ENCODE measurements around the gene KIAA0930. TPM values are rescaled to one million over a fixed set of nuclear protein-coding genes. Genes with fewer than 3 reads are reported as not detected.

The KIAA0930 gene
- total and polyA plus RNA-seq, 2 donors (not counting 1 experiment from before 2014, with no cell fraction given) = 27.0 to 46.8 TPM

DNA sequence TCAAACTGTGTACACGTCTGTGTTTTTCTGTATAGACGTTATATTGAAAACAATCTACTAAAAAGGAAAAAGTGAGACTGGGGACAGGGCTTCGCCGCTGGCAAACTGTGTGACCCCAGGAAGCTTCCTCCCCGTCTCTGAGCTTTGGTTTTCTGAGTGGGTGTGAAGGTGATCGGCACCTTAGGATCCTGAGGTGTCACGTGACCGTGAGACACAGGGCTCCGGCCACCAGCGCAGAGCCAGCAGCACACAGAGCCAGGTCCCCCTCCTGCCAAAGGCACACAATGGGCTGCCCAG lies 32.0 kb downstream of the KIAA0930 start:
- Mint-ChIP-seq H3K27ac (no peak overlapping the region), H3K9me3 (ENCODE audit: insufficient read depth) (no peaks in the 10 kb centered on the region), H3K4me1 (peaks cover 13% of the 10 kb centered on the region), H3K4me3 (no peak overlapping the region), H3K27me3 (no peaks in the 10 kb centered on the region)
- Histone ChIP-seq H3K27ac (ENCODE audit: low read length in 2 of 2) (no peak overlapping the region), H3K79me2 (ENCODE audit: control insufficient read depth, insufficient read depth, low read length) (peaks cover 11% of the 10 kb centered on the region), H2AFZ (ENCODE audit: insufficient read depth, low read depth, low read length, poor library complexity, severe bottlenecking) (no peak overlapping the region), H3K9ac (ENCODE audit: low read length) (no peak overlapping the region), H3K9me3 (ENCODE audit: control extremely low read depth in 1 of 3, control insufficient read depth in 2 of 3, insufficient read depth in 1 of 3, low read length in 2 of 3) (peaks cover 0 to 3% (median 0%) of the 10 kb centered on the region in 3 donors), H4K20me1 (ENCODE audit: control insufficient read depth, insufficient read depth, low read length, poor library complexity, severe bottlenecking) (peaks cover 23% of the 10 kb centered on the region), H3K4me3 (ENCODE audit: control extremely low read depth in 1 of 5, extremely low read depth in 1 of 5, insufficient read depth in 1 of 5, low read depth in 2 of 5, low read length in 4 of 5) (no peak overlapping the region), H3K36me3 (replicated peaks in 1 of 2; ENCODE audit: control extremely low read depth in 1 of 2, control insufficient read depth in 1 of 2, extremely low read depth in 1 of 2, insufficient read depth in 2 of 2, low read length in 1 of 2) (peaks cover 0 to 45% of the 10 kb centered on the region in 2 experiments), H3K4me2 (replicated peaks; ENCODE audit: low read depth, low read length, poor library complexity, severe bottlenecking) (no peak overlapping the region), H3K27me3 (replicated peaks in 1 of 4; ENCODE audit: control extremely low read depth in 1 of 4, control insufficient read depth in 3 of 4, insufficient read depth in 4 of 4, low read length in 3 of 4) (no peaks in the 10 kb centered on the region), H3K4me1 (ENCODE audit: control insufficient read depth in 2 of 2, insufficient read depth in 2 of 2, low read length in 2 of 2) (peaks cover 5 to 7% of the 10 kb centered on the region in 2 donors)
- ATAC-seq (ENCODE audit: low read depth) = no peak
- CTCF ChIA-PET = interaction anchor here (1.3 kb wide), 1 partner anchor 27 kb away, joined by 3 read pairs; no protein-coding TSS in a partner anchor
- intact Hi-C loops (cut with micrococcal nuclease) = no loop called here
- 90% methylated on average over 7 of the region's 10 CpGs for WGBS (ENCODE audit: insufficient coverage)
- TF ChIP-seq, protein P1, sequence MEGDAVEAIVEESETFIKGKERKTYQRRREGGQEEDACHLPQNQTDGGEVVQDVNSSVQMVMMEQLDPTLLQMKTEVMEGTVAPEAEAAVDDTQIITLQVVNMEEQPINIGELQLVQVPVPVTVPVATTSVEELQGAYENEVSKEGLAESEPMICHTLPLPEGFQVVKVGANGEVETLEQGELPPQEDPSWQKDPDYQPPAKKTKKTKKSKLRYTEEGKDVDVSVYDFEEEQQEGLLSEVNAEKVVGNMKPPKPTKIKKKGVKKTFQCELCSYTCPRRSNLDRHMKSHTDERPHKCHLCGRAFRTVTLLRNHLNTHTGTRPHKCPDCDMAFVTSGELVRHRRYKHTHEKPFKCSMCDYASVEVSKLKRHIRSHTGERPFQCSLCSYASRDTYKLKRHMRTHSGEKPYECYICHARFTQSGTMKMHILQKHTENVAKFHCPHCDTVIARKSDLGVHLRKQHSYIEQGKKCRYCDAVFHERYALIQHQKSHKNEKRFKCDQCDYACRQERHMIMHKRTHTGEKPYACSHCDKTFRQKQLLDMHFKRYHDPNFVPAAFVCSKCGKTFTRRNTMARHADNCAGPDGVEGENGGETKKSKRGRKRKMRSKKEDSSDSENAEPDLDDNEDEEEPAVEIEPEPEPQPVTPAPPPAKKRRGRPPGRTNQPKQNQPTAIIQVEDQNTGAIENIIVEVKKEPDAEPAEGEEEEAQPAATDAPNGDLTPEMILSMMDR (IDR thresholded peaks at IDR 0.05) = no peak
- TF ChIP-seq EZH2 (IDR thresholded peaks at IDR 0.05; ENCODE audit: borderline replicate concordance, insufficient read depth, low read depth, low read length, poor library complexity, severe bottlenecking) = no peak
- POLR2A ChIA-PET = no interaction called here
- DNase-seq = no peak

DNA sequence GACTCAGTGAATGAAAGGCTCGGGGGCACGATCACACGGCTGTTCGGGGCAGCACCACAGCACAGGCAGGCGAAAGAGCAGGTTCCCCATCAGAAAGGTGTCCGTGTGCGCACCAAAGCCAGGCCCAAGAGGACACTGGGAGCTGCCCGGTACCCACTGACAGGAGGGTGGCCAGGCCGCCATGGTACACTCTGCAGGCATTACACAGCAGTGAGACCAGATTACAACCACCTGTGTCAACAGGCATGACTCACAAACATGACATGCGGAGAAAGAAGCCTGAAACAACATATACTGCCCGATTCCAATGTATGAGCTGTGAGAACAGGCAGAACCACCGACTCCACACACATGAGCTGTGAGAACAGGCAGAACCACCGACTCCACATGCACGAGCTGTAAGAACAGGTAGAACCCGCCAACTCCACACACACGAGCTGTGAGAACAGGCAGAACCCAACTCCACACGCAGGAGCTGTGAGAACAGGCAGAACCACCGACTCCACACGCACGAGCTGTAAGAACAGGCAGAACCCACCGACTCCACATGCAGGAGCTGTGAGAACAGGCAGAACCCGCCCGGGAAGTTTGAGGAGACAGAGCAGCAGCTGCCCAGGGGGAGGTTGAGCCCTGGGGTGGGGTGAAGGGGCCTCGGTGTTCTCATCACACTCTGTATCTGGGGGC lies 32.6 kb downstream of the KIAA0930 start:
- Histone ChIP-seq H3K4me3 (ENCODE audit: control extremely low read depth in 1 of 5, extremely low read depth in 1 of 5, insufficient read depth in 1 of 5, low read depth in 2 of 5, low read length in 4 of 5) (no peak overlapping the region), H3K36me3 (replicated peaks in 1 of 2; ENCODE audit: control extremely low read depth in 1 of 2, control insufficient read depth in 1 of 2, extremely low read depth in 1 of 2, insufficient read depth in 2 of 2, low read length in 1 of 2) (peaks cover 0 to 50% of the 10 kb centered on the region in 2 experiments), H4K20me1 (ENCODE audit: control insufficient read depth, insufficient read depth, low read length, poor library complexity, severe bottlenecking) (peaks cover 21% of the 10 kb centered on the region), H3K79me2 (ENCODE audit: control insufficient read depth, insufficient read depth, low read length) (peaks cover 8% of the 10 kb centered on the region), H3K4me1 (ENCODE audit: control insufficient read depth in 2 of 2, insufficient read depth in 2 of 2, low read length in 2 of 2) (peaks cover 0 to 2% of the 10 kb centered on the region in 2 donors), H3K4me2 (replicated peaks; ENCODE audit: low read depth, low read length, poor library complexity, severe bottlenecking) (no peak overlapping the region), H2AFZ (ENCODE audit: insufficient read depth, low read depth, low read length, poor library complexity, severe bottlenecking) (no peak overlapping the region), H3K9ac (ENCODE audit: low read length) (no peak overlapping the region), H3K9me3 (ENCODE audit: control extremely low read depth in 1 of 3, control insufficient read depth in 2 of 3, insufficient read depth in 1 of 3, low read length in 2 of 3) (peaks cover 0 to 2% (median 0%) of the 10 kb centered on the region in 3 donors), H3K27me3 (replicated peaks in 1 of 4; ENCODE audit: control extremely low read depth in 1 of 4, control insufficient read depth in 3 of 4, insufficient read depth in 4 of 4, low read length in 3 of 4) (no peaks in the 10 kb centered on the region), H3K27ac (ENCODE audit: low read length in 2 of 2) (no peak overlapping the region)
- H3K27ac Mint-ChIP-seq = no peak overlapping the region
- CTCF ChIA-PET = interaction anchor here (0.7 to 1.3 kb wide), 2 partner anchors 27 to 157 kb away, joined by 3 to 4 read pairs; no protein-coding TSS in a partner anchor
- TF ChIP-seq EZH2 (IDR thresholded peaks at IDR 0.05; ENCODE audit: borderline replicate concordance, insufficient read depth, low read depth, low read length, poor library complexity, severe bottlenecking) = no peak
- TF ChIP-seq, protein P1 (IDR thresholded peaks at IDR 0.05) = no peak
- 93% methylated on average over 24 of the region's 24 CpGs for WGBS (ENCODE audit: insufficient coverage)
- intact Hi-C loops (cut with micrococcal nuclease) = no loop called here
- H3K9me3 Mint-ChIP-seq (ENCODE audit: insufficient read depth) = no peaks in the 10 kb centered on the region
- H3K4me1 Mint-ChIP-seq = peaks cover 7% of the 10 kb centered on the region
- no peak overlapping the region for H3K4me3 Mint-ChIP-seq
- DNase-seq (no peak), ATAC-seq (ENCODE audit: low read depth) (no peak)
- POLR2A ChIA-PET = no interaction called here
- H3K27me3 Mint-ChIP-seq = no peaks in the 10 kb centered on the region

All from B cell (primary cell).